ENCODE measurements around the gene C1orf159. TPM values are rescaled to one million over a fixed set of nuclear protein-coding genes. Genes with fewer than 3 reads are reported as not detected.
A peak's percentile ranks its signal among the peaks of the same experiment; 100 is the strongest.

The C1orf159 gene
- total RNA-seq, 4 donors from 2014 or later, result 14.0 to 32.0 (median 22.7) TPM

DNA sequence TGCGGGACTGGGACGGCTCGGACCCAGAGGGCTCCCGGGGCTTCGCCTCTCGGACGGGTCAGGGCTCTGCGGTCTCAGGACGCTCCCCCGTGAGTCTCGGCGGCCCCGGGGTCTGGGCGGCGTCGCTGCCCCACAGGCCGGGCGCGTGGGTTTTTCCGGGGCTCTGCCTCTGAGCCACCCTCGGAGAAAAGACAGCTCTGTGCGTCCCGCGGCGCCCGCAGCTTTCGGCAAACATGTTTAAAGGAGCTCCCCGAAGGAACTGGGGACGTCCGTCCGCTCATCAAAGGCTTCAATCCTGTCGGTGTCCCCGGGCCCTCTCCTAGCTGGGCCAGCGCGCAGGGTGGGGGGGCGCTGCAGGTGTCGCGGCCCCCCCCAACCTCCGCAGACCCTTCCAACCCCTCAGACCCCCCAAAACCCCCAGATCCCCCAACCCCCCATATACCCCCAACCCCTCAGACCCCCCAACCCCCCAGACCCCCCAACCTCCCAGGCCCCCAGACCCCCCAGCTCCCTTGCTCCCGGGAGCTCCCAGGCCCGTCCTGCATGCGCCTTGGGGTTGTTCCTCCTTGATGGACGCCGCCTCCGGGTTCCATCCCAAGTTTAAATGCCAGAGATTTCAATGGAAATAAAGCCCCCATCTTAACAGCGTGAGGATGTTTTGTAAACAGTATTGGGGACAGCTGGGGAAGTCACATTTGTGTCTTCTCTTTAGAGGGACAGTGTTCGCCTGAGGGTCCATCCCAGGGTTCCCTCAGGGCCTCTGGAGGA is 996 bp upstream of the C1orf159 start:
- TF ChIP-seq POLR2A (IDR thresholded peaks at IDR 0.05), result no peak
- no peak for TF ChIP-seq CTCF (IDR thresholded peaks at IDR 0.05)
- Histone ChIP-seq H3K4me1 (peaks cover 0 to 26% (median 6%) of the 10 kb centered on the region in 4 donors), H3K27me3 (no peaks in the 10 kb centered on the region), H3K27ac (peak overlapping the region in 1 of 4 donors; percentile 82), H3K4me3 (peak overlapping the region; percentile 91 to 100 (median 96)), H3K9me3 (peaks cover 0 to 6% (median 3%) of the 10 kb centered on the region in 4 donors), H3K36me3 (no peaks in the 10 kb centered on the region)
- DNase-seq, result no peak

GRCh38 chr1:1115136-1115785 is 628 bp downstream of the C1orf159 start:
- peak in 1 of 3 donors; percentile 49 for DNase-seq

GRCh38 chr1:1114431-1114830 is 1.5 kb downstream of the C1orf159 start:
- no peak for TF ChIP-seq CTCF (IDR thresholded peaks at IDR 0.05)
- TF ChIP-seq POLR2A (IDR thresholded peaks at IDR 0.05), result no peak
- DNase-seq, result peak in 1 of 3 donors; percentile 43
- Histone ChIP-seq H3K27ac (no peak overlapping the region), H3K4me1 (peaks cover 0 to 16% (median 4%) of the 10 kb centered on the region in 4 donors), H3K27me3 (no peaks in the 10 kb centered on the region), H3K36me3 (no peaks in the 10 kb centered on the region), H3K9me3 (peaks cover 0 to 6% (median 3%) of the 10 kb centered on the region in 4 donors), H3K4me3 (no peak overlapping the region)

More at GRCh38 chr1:1115136-1115785, 628 bp downstream of the C1orf159 start:
- no peak for TF ChIP-seq POLR2A (IDR thresholded peaks at IDR 0.05)
- TF ChIP-seq CTCF (IDR thresholded peaks at IDR 0.05), result no peak
- peaks cover 0 to 16% (median 4%) of the 10 kb centered on the region in 4 donors for H3K4me1 ChIP-seq
- H3K9me3 ChIP-seq, result peaks cover 0 to 6% (median 3%) of the 10 kb centered on the region in 4 donors
- H3K36me3 ChIP-seq, result no peaks in the 10 kb centered on the region
- H3K27ac ChIP-seq, result peak overlapping the region; percentile 79 to 82 (median 80)
- no peaks in the 10 kb centered on the region for H3K27me3 ChIP-seq
- peak overlapping the region; percentile 91 to 100 (median 96) for H3K4me3 ChIP-seq

GRCh38 chr1:1112237-1112985 is 3.5 kb downstream of the C1orf159 start:
- peaks cover 0 to 6% (median 3%) of the 10 kb centered on the region in 4 donors for H3K9me3 ChIP-seq
- DNase-seq, result peak in 1 of 3 donors; percentile 37
- no peak for TF ChIP-seq CTCF (IDR thresholded peaks at IDR 0.05)
- TF ChIP-seq POLR2A (IDR thresholded peaks at IDR 0.05), result no peak
- H3K36me3 ChIP-seq, result no peaks in the 10 kb centered on the region
- no peak overlapping the region for H3K27ac ChIP-seq
- no peak overlapping the region for H3K4me3 ChIP-seq
- no peaks in the 10 kb centered on the region for H3K27me3 ChIP-seq
- H3K4me1 ChIP-seq, result peaks cover 0 to 16% (median 4%) of the 10 kb centered on the region in 4 donors

- H3K4me1 ChIP-seq, result peaks cover 0 to 13% (median 4%) of the 10 kb centered on the region in 4 donors
- DNase-seq, result peak in 1 of 3 donors; percentile 44
- no peaks in the 10 kb centered on the region for H3K36me3 ChIP-seq
- H3K9me3 ChIP-seq, result peaks cover 0 to 6% (median 3%) of the 10 kb centered on the region in 4 donors
- H3K27me3 ChIP-seq, result no peaks in the 10 kb centered on the region
- H3K4me3 ChIP-seq, result no peak overlapping the region
- TF ChIP-seq CTCF (IDR thresholded peaks at IDR 0.05) (no peak), POLR2A (IDR thresholded peaks at IDR 0.05) (no peak)
- no peak overlapping the region for H3K27ac ChIP-seq
Observed at GRCh38 chr1:1111516-1112236, 4.2 kb downstream of the C1orf159 start.
